Activated CD8-positive, alpha-beta T cell treated with anti-CD3 and anti-CD28 coated beads for 36 hours (primary cell): ENCODE data around the gene SSBP3. TPM values are rescaled to one million over a fixed set of nuclear protein-coding genes. Genes with fewer than 3 reads are reported as not detected.

Source experiments
- ATAC-seq: fragments of 200-7000 bp; cut with Tn5 transposase; one replicate; pipeline ENCODE4 v1.10.0; 2021; ENCODE audit warnings: mild to moderate bottlenecking, moderate library complexity
- CTCF ChIA-PET: fragments of 350-600 bp; sonication (Branson Sonifier 250); formaldehyde crosslinking; loops from one replicate; lab custom pipeline; 2021; ENCODE audit warnings: antibody characterized with exemption; lab: Charles Lee
- POLR2A ChIA-PET: fragments of 350-600 bp; sonication (Branson Sonifier 250); formaldehyde crosslinking; loops from one replicate; lab custom pipeline; 2021; ENCODE audit warnings: antibody characterized with exemption; lab: Charles Lee
- DNase-seq: peaks from one replicate; pipeline ENCODE4 v3.0.0-alpha.2; 2020
- H3K27ac Mint-ChIP-seq: one replicate; pipeline ENCODE4 v1.8.0; 2021; ENCODE audit warnings: mild to moderate bottlenecking, mixed read lengths
- H3K27me3 Mint-ChIP-seq: one replicate; pipeline ENCODE4 v1.8.0; 2021; ENCODE audit warnings: mixed read lengths
- H3K36me3 Mint-ChIP-seq: one replicate; pipeline ENCODE4 v1.8.0; 2021; ENCODE audit warnings: low read depth, mixed read lengths
- H3K4me1 Mint-ChIP-seq: one replicate; pipeline ENCODE4 v1.8.0; 2021; ENCODE audit warnings: low read depth, mixed read lengths
- H3K4me3 Mint-ChIP-seq: one replicate; pipeline ENCODE4 v1.8.0; 2021; ENCODE audit warnings: mild to moderate bottlenecking, moderate library complexity, mixed read lengths
- H3K9me3 Mint-ChIP-seq: one replicate; pipeline ENCODE4 v1.8.0; 2021; ENCODE audit warnings: mixed read lengths
- intact Hi-C: fragments of 100-400 bp; cut with micrococcal nuclease; formaldehyde crosslinking; loops from one replicate; pipeline ENCODE4 v1.10.0; 2022
- total RNA-seq, 2 experiments: library from RNA; stranded (reverse); gene quantifications; one replicate each; pipeline ENCODE4 v1.2.3, GENCODE V29; 2021
- TF ChIP-seq, protein P1 (sequence below): fragments of 200-600 bp; IDR thresholded peaks from one replicate; pipeline ENCODE4 v1.8.0; 2022; ENCODE audit warnings: antibody characterized with exemption, mild to moderate bottlenecking

The SSBP3 gene
- total RNA-seq, 2 experiments from 2014 or later: 62.6 to 67.8 TPM

DNA sequence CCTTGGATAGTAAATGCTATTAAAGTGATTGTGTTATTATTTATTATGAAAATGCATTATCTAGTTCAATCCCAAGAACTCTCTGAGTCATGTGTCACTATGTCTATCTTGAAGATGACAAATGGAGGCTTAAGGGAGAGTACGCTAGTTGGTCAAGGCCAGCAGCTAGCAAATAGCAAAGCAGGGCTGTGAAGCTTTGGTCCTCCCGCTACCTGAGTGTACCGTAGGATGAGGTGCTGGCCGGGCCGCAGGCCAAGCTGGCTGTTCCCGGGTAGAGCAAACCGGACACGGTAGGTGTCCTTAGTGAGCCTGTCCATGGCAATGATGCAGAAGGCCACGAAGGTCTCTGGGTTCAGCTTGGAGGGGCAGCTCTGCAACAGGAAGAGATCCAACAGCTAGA is 215.7 kb downstream of the SSBP3 start:
- no peaks in the 10 kb centered on the region for H3K4me1 Mint-ChIP-seq
- intact Hi-C loops: no loop called here
- CTCF ChIA-PET: interaction anchor here (1.2 kb wide), 1 partner anchor 299 kb away, joined by 4 read pairs; no protein-coding TSS in a partner anchor
- TF ChIP-seq, protein P1, sequence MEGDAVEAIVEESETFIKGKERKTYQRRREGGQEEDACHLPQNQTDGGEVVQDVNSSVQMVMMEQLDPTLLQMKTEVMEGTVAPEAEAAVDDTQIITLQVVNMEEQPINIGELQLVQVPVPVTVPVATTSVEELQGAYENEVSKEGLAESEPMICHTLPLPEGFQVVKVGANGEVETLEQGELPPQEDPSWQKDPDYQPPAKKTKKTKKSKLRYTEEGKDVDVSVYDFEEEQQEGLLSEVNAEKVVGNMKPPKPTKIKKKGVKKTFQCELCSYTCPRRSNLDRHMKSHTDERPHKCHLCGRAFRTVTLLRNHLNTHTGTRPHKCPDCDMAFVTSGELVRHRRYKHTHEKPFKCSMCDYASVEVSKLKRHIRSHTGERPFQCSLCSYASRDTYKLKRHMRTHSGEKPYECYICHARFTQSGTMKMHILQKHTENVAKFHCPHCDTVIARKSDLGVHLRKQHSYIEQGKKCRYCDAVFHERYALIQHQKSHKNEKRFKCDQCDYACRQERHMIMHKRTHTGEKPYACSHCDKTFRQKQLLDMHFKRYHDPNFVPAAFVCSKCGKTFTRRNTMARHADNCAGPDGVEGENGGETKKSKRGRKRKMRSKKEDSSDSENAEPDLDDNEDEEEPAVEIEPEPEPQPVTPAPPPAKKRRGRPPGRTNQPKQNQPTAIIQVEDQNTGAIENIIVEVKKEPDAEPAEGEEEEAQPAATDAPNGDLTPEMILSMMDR: no peak
- POLR2A ChIA-PET: interaction anchor here (1.6 kb wide), 1 partner anchor 9 kb away, joined by 7 read pairs; the partner anchor contains the start of genes CYB5RL and MRPL37
- H3K4me3 Mint-ChIP-seq: no peak overlapping the region
- H3K27ac Mint-ChIP-seq: no peak overlapping the region
- no peaks in the 10 kb centered on the region for H3K9me3 Mint-ChIP-seq
- peaks cover 31% of the 10 kb centered on the region for H3K36me3 Mint-ChIP-seq
- ATAC-seq (no peak), DNase-seq (no peak)
- H3K27me3 Mint-ChIP-seq: no peaks in the 10 kb centered on the region

DNA sequence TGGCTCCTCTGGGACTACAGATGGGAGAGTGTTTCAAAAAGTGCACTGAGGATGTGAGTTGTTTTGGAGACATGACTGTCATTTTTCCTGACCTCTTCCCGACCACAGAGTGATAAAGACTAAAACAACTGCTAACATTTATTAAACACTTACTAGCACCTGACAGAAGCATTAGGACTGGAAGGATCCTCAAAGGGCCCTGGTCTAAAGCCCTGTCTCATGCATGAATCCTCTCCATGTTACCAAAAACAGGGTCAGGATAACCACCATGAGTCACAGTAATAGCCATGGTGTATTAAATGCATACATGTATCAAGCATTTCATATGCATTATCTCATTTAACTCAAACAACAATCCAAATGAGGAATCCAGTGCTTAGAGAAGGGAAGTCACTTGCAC is 217.9 kb downstream of the SSBP3 start:
- DNase-seq: no peak
- TF ChIP-seq, protein P1: no peak
- CTCF ChIA-PET: no interaction called here

DNA sequence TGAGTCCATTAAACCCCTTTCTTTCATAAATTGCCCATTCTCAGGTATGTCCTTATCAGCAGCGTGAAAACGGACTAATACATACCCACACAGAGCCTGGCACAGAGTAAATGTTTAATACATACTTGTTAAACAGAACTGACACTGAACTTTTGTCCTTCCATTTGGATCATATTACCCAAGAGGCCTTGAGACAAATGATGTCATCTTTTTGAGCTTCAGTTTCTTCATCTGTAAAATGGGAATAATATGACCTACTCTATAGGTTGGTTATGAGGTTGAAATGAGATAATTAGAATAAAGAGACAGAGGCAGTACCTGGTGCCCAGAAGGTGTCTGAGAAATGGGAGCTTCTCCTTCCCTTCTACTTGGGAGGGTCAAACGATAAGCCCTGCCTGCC is 220.1 kb downstream of the SSBP3 start:
- H3K27ac Mint-ChIP-seq: no peak overlapping the region
- ATAC-seq (no peak), DNase-seq (no peak)
- intact Hi-C loops: no loop called here
- TF ChIP-seq, protein P1: no peak
- peaks cover 25% of the 10 kb centered on the region for H3K36me3 Mint-ChIP-seq
- H3K4me3 Mint-ChIP-seq: no peak overlapping the region
- no peaks in the 10 kb centered on the region for H3K4me1 Mint-ChIP-seq
- POLR2A ChIA-PET: no interaction called here
- CTCF ChIA-PET: no interaction called here
- no peaks in the 10 kb centered on the region for H3K9me3 Mint-ChIP-seq
- no peaks in the 10 kb centered on the region for H3K27me3 Mint-ChIP-seq

More for the DNA sequence above, 217.9 kb downstream of the SSBP3 start:
- no peak overlapping the region for H3K4me3 Mint-ChIP-seq
- peaks cover 30% of the 10 kb centered on the region for H3K36me3 Mint-ChIP-seq
- intact Hi-C loops: no loop called here
- H3K27ac Mint-ChIP-seq: no peak overlapping the region
- no peaks in the 10 kb centered on the region for H3K4me1 Mint-ChIP-seq
- no peaks in the 10 kb centered on the region for H3K9me3 Mint-ChIP-seq
- H3K27me3 Mint-ChIP-seq: no peaks in the 10 kb centered on the region
- no peak for ATAC-seq
- POLR2A ChIA-PET: no interaction called here

DNA sequence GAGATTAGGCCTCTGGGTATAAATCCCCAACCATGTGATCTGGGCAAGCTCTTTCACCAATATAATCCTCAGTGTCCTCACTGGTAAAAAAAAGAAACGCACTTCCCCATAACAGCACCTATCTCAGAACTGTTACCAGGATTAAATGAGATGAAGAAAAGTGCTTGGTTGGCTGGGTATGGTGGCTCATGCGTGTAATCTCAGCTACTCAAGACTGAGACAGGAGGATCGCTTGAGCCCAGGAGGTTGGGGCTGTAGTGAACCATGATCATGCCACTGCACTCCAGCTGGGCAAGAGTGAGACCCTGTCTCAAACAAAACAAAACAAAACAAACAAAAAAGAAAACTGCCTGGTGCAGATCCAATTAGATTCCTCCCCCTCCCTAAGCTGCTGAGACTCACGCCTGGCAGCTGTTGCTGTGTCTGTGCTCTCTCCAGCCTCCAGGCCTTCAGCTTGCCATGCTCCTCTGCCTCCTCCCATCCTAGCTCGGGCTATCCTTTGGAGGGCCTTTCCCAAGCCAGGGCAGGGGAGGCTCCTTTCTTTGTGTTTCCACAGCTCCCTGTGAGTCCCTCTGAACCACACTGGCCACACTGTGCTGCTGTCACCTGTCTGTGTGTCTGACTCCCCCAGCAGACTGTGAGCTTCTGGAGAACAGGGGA is 225.4 kb downstream of the SSBP3 start:
- no peaks in the 10 kb centered on the region for H3K9me3 Mint-ChIP-seq
- no peaks in the 10 kb centered on the region for H3K27me3 Mint-ChIP-seq
- H3K36me3 Mint-ChIP-seq: peaks cover 12% of the 10 kb centered on the region
- no peak overlapping the region for H3K4me3 Mint-ChIP-seq
- no peaks in the 10 kb centered on the region for H3K4me1 Mint-ChIP-seq
- POLR2A ChIA-PET: interaction anchor here (0.9 kb wide), 1 partner anchor 156 kb away, joined by 4 read pairs; no protein-coding TSS in a partner anchor
- DNase-seq (no peak), ATAC-seq (no peak)
- TF ChIP-seq, protein P1: no peak
- CTCF ChIA-PET: interaction anchor here (0.7 to 2.7 kb wide), 15 partner anchors 8 to 612 kb away, joined by 3 to 16 read pairs (median 4); partner anchors contain the start of genes CYB5RL and MRPL37
- H3K27ac Mint-ChIP-seq: no peak overlapping the region
- intact Hi-C loops: no loop called here

DNA sequence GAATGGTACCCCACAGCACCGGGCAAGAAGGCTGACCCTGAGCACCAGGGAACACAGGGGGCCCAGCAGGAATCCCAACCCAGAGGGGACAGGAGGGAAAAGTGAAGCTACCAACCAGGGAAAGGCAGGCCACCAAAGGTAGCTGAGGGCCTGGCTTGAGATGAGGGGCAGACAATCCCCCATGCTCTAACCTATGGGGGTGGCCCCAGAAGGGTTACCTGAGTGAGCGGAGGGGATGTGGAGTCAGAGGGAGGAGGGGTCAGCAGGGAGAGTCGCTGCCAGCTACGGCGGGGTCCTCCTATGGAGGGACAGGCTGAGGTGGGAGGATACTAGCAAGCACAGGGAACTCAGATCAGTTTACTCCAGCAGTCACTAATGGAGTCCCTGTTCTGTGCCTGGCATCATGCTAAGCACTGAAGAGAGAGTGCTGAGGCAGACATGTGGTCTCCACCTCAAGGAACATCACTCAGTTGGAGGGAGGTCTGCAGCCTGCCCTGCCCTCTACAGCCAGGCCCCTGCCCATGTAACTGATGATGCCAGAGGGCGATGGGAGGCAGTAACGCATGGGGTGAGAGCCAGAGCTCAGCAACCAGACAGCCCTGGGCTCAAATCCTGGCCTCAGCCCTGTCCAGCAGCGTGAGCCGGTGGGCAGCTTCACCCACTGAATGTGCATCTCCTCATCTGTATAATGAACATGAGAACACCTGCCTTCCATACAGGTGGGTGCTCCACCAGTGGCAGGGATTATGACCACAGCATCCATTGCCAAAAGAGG is 227.7 kb downstream of the SSBP3 start:
- intact Hi-C loops: no loop called here

More for the DNA sequence above, 227.7 kb downstream of the SSBP3 start:
- TF ChIP-seq, protein P1: no peak
- CTCF ChIA-PET: no interaction called here
- no peak overlapping the region for H3K27ac Mint-ChIP-seq
- no peaks in the 10 kb centered on the region for H3K27me3 Mint-ChIP-seq
- DNase-seq (no peak), ATAC-seq (no peak)
- POLR2A ChIA-PET: no interaction called here
- H3K36me3 Mint-ChIP-seq: peaks cover 6% of the 10 kb centered on the region
- no peaks in the 10 kb centered on the region for H3K9me3 Mint-ChIP-seq
- H3K4me3 Mint-ChIP-seq: no peak overlapping the region
- H3K4me1 Mint-ChIP-seq: no peaks in the 10 kb centered on the region
